Ovary (tissue), 3 donors: Measurements from ENCODE around the gene F13B.

ENCODE experiments used
- CTCF ChIP-seq, 3 donors: fragments of 450-650 bp in 2 of 3; fragments of 200-600 bp in 1 of 3; IDR thresholded peaks; one replicate each; pipeline versions ENCODE4 v1.5.1 to v1.8.0; 2016 to 2022; ENCODE audit warnings: antibody characterized with exemption in 3 of 3, mild to moderate bottlenecking in 1 of 3
- EP300 ChIP-seq: sonication (generic); formaldehyde crosslinking; IDR thresholded peaks from one replicate; pipeline ENCODE4 v1.6.1; 2017; ENCODE audit warnings: antibody characterized with exemption
- POLR2A ChIP-seq: fragments of 450-650 bp; IDR thresholded peaks from one replicate; pipeline ENCODE4 v1.6.1; 2017; ENCODE audit warnings: antibody characterized with exemption, mild to moderate bottlenecking, moderate library complexity
- donor health status: DM: no; HTN: no; CAD: no.

DNA sequence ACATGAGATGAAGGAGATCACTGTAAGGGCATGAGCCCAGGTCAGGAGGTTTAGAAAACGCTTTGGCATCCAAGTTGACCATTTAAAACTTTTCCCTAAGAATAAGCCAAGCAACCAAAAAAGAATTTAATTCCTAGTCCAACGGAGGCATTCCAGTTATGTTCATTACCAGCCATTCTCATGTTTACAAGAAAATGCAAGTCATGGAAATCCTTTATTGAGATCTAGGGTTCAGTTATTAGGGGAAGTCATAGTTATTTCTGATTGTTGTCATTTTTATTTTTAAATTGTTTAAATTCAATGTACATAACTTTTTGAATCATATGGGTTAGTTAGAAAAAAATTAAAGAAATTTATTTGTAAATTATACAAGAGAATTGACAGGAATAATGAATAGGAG, 65.2 kb downstream of the F13B start:
- TF ChIP-seq POLR2A, result no peak
- TF ChIP-seq CTCF (IDR thresholded peaks at IDR 0.05), result no peak
- TF ChIP-seq EP300, result no peak
